Esophagus squamous epithelium (tissue), 4 donors: ENCODE data around the gene MRPL44.

ENCODE experiments used
- CTCF ChIP-seq, 6 experiments: fragments of 450-650 bp in 4 of 6; fragments of 200-600 bp in 2 of 6; sonication (generic) in 2 of 6; IDR thresholded peaks; one replicate each; pipeline ENCODE4 v1.5.1; 2016 to 2019; ENCODE audit warnings: antibody characterized with exemption in 6 of 6, mild to moderate bottlenecking in 4 of 6, moderate library complexity in 4 of 6
- POLR2A ChIP-seq, 4 donors: fragments of 450-650 bp; IDR thresholded peaks; one replicate each; pipeline ENCODE4 v1.6.1; 2017; ENCODE audit warnings: antibody characterized with exemption in 4 of 4, mild to moderate bottlenecking in 4 of 4, moderate library complexity in 3 of 4

GRCh38 chr2:223999862-224000261 is 42.6 kb downstream of the MRPL44 start:
- TF ChIP-seq CTCF (IDR thresholded peaks at IDR 0.05) (no peak), POLR2A (IDR thresholded peaks at IDR 0.05) (no peak)
